NCI-H526 treated with DMSO at 0.1 percent for 48 hours (cell line): ENCODE results near the gene EIF4A3.
"Not testable (repeated sequence)": the region's sequence is repeated elsewhere in the genome, so short reads cannot be mapped to it uniquely, and the experiment has no call there.

Experiments
- DNase-seq: peaks from one replicate; lab custom pipeline; 2025; lab: John Stamatoyannopoulos, UW

The EIF4A3 gene

DNA sequence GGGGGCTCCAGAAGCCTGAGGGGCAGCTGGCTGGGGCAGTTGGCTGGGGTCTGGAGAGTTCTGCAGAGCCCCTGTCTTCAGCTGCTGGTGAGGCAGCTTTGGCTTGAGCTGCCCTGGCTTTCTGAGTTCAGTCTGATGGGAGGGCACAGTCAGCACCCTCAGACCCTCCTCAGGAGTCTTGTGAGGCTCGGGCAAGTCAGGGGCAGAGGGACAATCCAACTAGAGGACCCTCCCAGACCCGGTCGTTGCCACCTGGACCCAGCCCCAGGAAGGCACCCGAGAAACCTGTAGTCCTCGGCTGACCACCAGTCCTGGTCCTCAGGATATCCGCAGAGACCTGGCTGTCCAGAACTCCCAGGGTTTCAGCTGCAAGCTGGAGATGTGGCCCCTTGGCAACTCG lies 24.8 kb upstream of the EIF4A3 start:
- DNase-seq, result no peak

DNA sequence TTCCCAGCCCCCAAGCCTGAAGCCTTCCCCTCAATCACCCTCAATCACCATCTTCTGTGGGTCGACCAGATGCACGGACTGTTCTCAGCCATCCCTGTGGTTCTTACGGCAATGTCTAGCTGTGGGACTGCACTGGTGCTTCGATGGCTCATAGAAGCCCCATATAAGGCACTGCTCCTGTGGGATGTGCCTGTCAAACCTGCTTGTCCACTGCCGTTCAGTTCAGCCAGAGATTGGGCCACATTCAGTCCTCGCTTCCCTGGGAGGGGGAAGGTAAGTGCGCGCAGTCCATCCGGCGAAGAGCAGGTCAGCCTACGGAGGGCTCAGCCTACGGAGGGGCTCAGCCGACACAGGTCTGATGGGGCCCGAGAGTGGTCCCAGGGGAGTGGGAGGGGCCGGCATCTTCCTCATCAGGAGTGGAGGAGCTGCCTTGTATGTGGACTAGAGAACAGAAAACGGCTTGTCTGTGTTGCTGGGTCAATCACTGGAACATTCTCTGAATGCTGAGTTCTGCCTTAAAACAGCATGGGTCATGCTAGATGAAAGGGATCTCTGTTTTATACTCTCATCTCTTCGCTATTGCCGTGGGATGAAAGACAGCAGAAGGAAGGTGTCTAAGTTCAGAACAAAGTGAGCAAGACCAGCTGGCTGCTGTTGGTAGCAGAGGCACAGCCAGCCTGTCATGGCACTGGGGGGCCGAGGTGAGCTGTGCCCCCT lies 23.0 kb upstream of the EIF4A3 start, which contains the start of gene CARD14:
TSS of gene CARD14 (plus strand) at position 247 of the 717 bp plus-strand sequence. CDS start 11,409 bp downstream, outside the sequence.
- DNase-seq, result peak; percentile 2

DNA sequence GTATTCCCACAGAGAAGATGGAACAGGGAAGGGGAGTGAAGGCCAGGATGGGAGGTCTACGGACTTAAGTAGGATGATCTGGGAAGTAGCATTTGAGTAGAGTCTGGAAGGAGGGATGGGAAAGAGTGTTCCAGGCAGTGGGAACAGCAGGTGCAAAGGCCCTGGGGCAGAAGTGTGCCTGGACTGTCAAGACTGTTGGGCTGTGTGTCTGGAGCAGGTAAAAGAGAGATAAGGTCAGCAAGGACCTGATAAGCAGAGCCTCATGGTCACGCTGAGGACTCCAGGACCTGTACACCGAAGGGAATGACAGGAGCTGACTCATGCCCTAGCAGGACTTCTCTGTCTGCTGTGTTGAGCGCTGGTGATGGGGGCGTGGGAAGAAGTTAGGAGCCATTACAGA lies 22.2 kb upstream of the EIF4A3 start:
- DNase-seq, result no peak

DNA sequence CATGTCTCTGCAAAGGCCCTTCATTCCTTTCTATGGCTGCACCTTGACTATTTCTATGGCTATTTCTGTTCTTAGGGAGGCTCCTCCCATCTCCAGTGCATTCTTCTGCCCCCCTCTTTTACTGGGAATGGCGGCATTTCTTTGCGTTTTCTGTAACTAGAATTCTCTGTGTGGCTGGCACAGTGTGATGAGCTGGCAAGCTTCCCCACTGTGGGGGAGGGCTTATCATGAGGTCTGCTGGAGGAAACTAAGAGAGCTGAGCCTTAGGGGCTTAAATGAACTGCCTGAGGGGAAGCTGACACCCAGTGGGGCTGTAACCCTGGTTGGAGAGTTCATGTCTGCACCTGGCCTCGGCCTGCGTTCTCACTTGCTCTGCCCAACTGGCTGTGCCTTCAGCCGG lies 21.4 kb upstream of the EIF4A3 start:
- DNase-seq, result no peak

DNA sequence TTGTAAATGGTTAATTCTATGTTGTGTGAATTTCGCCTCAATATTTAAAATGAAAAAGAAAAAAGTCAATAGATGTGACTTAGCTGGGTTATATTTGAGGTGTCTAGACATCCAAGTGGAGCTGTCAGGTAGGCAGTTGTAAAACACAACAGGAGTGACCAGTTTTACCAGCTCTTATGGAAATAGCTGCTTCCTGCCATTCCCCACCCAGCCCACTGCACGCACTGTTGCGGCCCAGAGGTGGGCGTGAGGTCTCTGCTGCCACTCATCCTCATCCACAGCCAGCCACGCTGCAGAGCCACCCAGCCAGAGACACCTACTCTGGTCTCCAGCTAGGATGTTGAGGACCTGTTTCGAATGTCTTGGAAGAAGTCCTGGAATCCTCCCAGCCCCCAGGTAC lies 19.5 kb upstream of the EIF4A3 start:
- DNase-seq, result peak; percentile 46

DNA sequence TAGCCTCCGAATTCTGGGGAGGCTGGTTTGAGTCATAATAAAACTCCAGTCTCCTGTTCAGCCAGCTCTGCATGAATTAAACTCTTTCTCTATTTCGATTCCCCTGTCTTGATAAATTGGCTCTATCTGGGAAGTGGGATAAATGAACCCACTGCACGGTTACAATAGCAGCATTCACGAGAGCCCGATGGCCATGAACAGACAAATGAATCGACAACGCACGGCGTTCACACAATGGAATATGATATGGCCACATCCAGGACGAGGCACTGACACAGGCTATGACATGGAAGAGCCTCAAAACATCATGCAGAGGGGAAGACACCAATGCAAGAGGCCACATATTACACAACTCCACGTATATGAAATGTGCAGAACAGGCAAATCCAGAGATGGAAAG lies 17.3 kb upstream of the EIF4A3 start:
- DNase-seq, result no peak

DNA sequence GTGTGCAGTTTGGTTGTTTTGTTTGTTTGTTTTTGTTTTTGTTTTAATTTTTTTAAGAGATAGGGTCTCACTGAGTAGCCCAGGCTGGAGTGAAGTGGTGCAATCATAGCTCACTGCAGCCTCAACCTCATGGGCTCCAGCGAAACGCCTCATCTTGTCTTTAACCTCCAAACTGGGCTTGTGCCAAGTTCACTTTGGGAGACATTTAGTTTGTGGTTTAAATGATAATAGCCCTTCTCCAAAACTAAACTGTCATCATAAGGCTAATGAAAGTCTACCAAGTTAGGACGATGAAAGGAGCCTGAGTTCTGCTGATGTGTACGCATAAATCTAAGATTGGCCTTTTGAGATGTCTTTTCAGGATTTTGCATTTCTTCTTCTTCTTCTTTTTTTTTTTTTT lies 16.4 kb upstream of the EIF4A3 start:
- no peak for DNase-seq

DNA sequence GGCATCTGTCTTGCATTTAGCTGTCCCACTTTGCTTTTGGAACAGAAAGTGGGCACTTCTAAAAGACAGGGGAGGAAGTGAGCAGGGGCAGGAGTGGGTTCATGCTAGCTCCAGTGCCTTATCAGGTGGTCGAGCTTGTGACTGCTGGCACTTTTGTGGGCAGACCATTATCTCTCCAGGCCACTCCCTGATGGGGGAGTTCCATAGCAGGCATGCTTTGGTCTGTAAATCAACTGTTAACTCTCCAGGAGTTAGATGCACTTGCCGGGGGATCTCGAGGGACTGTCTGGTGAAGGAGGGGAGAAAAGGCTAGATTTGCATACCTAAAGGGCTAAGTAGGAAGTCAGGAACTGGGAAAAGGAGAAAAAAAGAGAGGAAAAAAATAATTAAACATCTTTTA lies 13.6 kb upstream of the EIF4A3 start:
- no peak for DNase-seq

DNA sequence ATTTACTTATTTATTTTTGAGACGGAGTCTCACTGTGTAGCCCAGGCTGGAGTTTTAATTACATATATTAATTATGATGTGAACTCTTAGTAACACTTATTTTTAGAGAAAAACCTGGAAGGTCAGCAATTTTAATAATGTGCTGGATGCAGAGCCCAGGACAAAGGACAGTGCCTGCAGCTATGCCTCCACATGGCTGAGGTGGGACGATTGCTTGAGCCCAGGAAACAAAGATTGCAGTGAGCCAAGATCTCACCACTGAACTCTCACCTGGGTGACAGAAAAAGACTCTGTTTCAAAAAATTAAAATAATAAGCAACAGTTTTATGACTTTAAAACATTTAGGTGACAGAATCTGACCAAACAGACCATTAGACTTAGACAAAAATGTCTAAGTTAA lies 11.9 kb upstream of the EIF4A3 start:
- DNase-seq, result no peak

DNA sequence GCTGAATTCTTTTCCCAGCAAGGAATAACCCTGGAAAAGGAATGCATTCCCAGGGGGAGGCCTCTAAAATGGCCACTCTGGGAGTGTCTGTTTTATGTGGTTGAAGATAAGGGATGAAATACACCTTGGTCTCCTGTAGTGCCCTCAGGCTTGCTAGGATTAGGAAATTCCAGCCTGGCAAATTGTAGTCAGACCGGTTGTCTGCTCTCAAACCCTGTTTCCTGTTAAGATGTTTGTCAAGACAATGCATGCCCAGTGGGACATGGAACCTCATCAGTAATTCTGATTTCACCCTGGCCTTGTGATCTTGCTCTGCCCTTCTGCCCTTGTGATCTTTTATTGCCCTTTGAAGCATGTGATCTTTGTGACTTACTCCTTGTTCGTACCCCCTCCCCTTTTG lies 8.7 kb upstream of the EIF4A3 start:
- not testable (repeated sequence) for DNase-seq

DNA sequence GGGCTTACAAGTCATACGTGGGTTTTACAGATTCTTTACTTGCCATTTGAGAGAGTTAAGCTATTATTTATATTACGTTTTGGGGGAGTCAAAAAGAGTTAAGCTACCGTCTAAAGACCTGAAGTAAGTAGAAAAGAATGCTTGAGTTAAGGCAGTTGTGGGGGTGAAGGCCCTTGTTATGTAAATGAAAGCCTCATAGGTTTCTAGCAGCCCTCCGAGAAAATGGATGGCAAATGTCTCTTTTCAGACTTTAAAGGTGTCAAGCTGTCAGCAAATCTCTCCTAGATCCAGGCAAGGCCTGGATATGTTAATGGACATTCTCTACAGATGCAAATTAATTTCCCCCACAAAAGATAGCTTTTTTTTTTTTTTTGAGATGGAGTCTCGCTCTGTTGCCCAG lies 7.2 kb upstream of the EIF4A3 start:
- DNase-seq, result no peak

DNA sequence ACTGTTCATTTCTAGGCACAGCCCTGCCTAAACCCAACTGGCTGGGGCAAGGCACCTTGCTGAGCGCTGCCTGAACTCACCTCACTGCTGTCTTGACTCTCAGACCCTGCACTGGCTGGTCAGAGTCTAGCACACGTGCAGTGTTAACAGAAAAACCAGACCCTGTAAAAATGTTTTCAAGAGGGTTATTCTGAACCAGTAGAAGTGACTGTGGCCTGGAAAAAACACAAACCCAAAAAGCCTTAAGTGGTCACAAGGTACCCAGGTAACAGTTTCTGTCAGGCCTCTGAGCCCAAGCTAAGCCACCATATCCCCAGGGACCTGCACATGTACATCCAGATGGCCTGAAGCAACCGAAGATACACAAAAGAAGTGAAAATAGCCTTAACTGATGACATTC lies 6.1 kb upstream of the EIF4A3 start:
- DNase-seq, result no peak

DNA sequence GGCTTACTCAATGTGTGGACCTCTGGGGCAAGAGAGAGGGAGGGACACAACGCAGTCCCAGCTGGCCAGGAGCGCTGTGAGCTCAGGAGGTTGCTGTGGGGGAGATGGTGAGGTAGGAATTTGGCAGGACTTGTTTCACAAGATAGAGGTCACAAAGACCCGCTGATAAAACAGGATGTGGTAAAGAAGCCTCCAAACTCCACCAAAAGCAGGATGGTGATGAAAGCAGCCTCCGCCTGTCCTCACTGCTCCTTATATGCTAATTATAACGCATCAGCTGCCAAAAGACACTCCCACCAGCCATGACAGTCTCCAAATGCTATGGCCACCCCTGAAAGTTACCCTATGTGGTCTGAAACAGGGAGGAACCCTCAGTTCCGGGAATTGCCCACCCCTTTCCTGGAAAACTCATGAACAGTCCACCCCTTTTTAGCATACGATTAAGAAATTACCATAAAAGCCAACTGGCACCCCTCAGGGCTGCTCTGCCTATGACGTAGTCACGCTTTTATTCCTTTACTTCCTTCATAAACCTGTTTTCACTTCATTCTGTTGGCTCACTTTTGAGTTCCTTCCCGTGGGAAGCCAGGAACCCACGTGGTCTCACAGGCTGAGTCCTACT lies 5.3 kb upstream of the EIF4A3 start:
- no peak for DNase-seq

DNA sequence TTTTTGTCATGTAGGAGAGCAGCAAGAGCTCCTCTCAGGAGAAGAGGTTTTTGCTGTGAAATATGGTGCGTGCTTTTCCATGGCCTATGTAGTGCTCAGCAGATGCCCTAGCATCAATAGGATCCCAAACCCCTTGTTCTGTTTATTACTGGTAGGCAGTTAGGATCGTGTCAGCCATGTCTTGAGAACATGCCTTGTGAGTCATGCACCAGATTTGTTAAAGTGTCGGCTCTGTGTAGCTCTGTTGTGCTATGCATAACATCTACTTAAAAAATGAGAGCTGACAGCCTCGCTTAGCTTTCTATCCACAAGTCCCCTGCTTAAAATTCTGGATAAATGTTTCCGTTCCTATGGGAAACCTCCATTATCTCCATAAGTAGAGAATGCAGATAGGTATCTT lies 4.4 kb upstream of the EIF4A3 start:
- DNase-seq, result no peak

DNA sequence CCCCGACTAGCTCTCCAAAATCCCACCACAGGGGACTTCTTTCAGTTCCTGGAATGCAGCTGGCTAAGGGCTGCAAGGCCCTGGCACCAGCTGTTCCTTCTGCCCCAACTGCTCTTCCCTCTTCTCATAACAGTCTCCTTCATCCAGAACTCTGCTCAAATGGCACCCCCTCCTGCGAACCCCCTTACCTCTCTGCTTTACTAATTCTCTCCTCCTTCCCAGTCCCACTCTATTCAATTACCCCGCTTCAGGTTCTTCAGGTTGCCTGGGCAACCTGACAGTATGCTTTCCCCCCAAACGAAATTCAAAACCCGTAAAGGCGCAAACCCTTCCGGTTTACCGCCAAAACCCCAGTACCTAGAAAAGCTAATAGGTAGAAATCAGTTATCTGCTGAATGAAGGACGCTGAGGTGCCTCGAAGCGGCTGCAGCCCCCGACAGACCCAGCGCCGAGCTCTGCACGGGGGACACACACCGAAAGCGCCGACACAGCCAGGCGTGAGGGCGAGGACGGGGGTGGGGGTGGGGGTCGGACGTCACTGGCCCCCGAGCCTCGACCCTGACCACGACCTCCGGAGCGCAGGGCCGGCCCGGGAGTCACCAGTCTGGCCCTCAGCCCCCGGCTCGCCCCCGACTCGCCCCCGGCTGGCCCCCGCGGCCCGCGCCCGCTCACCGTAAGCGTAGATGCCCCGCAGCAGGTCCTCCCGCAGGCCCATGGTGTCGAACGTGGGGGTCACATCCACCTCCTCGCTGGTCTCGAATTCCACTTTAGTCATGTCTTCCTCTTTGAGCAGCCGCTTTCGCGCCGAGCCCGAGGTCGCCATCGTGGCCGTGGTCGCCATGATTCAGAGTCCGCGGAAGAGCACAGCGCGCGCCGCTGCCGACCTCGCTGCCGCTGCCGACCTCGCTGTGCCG lies 550 bp downstream of the EIF4A3 start:
- peak; percentile 12 for DNase-seq

DNA sequence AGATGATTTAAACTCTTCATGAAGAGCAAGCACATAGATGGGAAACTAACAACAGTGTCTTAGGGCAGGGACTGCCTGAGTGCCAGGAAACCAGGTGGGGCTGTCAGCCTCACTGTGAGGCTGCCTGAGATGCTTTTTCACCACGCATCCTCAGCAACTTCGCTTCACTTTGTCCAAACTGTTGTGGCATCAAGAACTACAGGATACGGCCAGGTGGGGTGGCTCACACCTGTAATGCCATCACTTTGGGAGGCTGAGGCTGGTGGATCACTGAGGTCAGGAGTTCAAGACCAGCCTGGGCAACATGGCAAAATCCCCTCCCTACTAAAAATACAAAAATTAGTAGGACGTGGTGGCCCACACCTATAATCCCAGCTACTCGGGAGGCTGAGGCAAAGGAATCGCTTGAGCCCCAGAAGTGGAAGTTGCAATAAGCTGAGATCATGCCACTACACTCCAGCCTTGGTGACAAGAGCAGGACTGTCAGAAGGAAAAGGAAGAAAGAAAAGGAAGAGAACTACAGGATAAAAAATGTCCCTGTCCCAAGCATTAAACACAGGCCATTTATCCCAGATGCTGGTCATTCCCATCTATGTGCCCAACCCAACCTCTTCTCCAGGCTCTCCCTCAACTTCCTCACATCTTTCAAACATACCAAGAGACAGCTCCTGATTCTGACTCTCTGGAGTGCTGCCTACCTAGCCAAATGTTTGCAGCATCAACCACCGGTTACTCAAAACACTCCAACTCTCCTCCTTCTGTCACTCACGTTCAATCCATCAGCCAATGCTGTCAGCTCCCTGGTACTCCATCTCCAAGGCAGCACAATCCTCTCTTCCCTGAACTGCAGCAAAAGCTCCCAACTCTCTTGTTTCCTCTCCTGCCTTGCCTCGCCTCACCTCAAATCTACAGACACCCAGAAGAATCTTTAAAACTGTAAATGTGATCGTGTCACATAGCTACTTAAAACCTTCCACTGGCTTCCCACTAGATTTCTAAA lies 1.6 kb downstream of the EIF4A3 start:
- no peak for DNase-seq

DNA sequence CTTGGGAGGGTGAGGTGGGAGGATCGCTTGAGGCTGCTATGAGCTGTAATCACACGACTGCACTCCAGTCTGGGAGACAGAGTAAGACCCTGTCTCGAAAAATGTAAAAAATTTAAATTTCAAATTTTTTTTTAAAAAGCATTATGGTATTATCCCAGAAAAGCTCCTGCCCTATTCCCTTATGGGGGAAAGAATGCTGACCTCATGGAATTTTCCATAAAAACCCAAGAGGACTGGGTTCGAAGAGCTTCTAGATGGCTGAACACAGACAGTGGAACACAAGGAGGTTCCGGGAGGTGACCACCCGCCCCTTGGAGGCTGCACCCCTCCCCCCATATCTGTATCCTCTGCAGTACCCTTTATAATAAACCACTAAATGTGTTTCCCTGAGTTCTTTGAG lies 4.0 kb downstream of the EIF4A3 start:
- no peak for DNase-seq

DNA sequence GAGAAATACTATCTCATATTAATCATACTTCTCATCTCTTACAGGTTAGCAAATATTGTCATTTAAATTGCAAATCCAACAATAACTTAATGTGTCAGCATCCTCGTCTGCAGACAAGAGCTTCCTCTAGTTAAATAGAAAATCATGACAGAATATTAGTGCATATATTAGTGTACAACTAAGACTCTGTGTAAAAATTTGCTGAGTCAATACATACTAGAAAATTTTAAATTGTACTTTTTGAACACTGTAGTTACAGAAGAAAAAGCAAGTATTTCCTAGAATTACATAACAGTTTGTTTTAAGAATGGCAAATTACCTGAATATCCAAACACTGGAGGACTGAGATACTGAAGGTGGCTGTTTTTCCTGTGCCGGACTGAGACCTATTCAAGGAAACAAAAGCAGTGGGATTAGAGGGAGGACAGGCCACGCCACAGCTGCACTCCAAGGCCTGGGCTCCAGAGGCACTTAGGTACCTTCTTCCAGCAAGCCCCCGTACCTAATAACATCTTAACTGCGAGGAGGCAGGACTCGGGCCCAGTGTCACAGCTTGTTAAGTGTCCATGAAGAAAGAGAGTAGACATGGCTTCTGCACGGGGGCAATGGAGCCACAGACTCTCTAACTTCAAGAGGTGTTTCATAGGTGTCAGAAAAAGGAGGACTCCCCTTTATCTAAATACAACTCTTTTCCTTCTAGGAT lies 5.3 kb downstream of the EIF4A3 start:
- DNase-seq, result no peak

DNA sequence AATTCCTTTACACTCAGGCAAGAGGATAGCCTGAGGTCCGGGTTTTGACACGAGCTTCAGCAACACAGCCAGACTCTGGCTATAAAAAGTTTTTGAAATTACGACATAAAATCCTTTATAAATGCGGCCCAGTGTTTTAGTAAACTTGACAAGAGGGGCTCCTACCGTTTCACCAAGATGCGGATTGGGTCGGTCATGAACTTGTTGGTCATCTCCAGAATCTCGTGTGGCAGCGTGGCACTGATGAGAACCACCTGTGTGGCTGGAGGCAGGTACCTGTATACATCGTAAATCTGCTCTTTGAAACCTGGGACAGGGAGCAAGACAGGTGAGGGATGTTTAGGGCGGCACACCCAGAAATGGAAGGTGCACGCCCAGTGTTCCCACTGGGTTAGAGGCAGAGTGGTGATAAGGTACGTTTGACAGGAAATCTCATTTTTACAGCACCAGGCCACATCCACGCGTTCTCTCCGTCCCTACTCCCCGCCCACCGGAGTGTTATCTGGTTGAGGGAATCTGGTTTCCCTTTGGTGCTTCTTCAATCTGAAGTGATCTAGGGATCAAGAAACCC lies 8.0 kb downstream of the EIF4A3 start:
- no peak for DNase-seq

DNA sequence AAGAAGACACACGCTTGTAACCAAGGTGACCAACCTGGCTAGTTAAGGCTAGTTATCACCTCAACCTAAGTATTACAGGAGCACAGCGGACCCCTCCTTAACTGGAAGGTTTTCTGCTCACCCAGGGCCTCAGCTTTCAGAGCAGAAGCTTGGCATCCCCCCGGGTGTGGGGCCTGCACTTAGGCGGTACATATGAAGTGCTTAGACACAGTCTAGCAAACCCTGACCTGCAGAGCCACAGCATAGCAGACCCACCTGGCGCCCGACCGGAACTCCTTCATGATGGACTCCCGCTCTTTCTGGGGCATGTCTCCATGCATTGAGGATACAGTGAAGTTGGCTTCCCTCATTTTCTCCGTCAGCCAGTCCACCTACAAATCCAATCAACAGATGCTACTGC lies 9.8 kb downstream of the EIF4A3 start:
- DNase-seq, result no peak

DNA sequence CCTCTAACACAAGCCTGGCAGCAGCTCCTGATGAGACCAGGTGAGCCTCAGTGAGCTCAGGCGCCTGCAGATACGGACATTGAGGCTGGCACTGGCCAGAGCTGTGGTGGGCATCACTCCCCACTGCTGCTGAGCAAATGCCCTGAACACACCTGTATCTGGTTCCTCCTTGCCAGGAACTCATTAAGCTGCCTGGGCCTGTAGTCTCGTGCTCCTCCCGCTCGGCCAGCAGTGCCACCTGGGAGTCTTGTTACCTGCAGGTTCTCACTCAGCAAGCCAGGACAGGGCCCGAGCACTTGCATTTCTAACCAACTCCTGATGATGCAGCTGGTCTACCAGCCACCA lies 13.3 kb downstream of the EIF4A3 start:
- no peak for DNase-seq
